DND-41 (cell line): ENCODE measurements around the gene CDCA3.
A peak's percentile ranks its signal among the peaks of the same experiment; 100 is the strongest.

Source experiments
- CTCF ChIP-seq: IDR thresholded peaks from 2 replicates; pipeline ENCODE4 v1.5.1; 2012; ENCODE audit warnings: borderline replicate concordance, low read length, moderate library complexity, mild to moderate bottlenecking; ENCODE audit not compliant: poor library complexity, severe bottlenecking; ENCODE audit errors: extremely low read depth
- EZH2 ChIP-seq: IDR thresholded peaks from 3 replicates; pipeline ENCODE4 v1.6.1; 2012; ENCODE audit warnings: borderline replicate concordance, low read depth, mild to moderate bottlenecking, moderate library complexity, low read length, inconsistent platforms; ENCODE audit not compliant: severe bottlenecking

GRCh38 chr12:6868211-6869048 is 17.3 kb upstream of the CDCA3 start:
- TF ChIP-seq EZH2 (no peak), CTCF (peak; percentile 42)
